HEK293 (cell line): Measurements from ENCODE around the gene DPF3.

ENCODE experiments used
- CTCF ChIA-PET: fragments of 350-600 bp; formaldehyde crosslinking; extraction: SDS; loops from one replicate; lab custom pipeline; 2021; ENCODE audit warnings: antibody characterized with exemption; lab: Yijun Ruan, JAX
- POLR2A ChIA-PET: fragments of 300-600 bp; formaldehyde crosslinking; extraction: SDS; loops from one replicate; lab custom pipeline; 2020; ENCODE audit warnings: antibody characterized with exemption, inconsistent platforms; lab: Yijun Ruan, JAX
- H3K27ac ChIP-seq: fragments of 200-500 bp; sonication (Bioruptor generic); 2 replicates; pipeline ENCODE4 v1.5.1; 2014; ENCODE audit warnings: low read depth, low read length, control low read depth, inconsistent platforms; ENCODE audit errors: extremely low read depth
- H3K36me3 ChIP-seq, 2 experiments: fragments of 200-500 bp in 1 of 2; sonication (Bioruptor generic) in 1 of 2; 1 replicate in 1 of 2; 2 replicates in 1 of 2; pipeline ENCODE4 v1.5.1; 2014 to 2017; ENCODE audit warnings: inconsistent platforms in 2 of 2, low read length in 2 of 2; ENCODE audit not compliant: control insufficient read depth in 2 of 2, insufficient read depth in 1 of 2
- H3K4me1 ChIP-seq: fragments of 200-500 bp; sonication (Bioruptor generic); 2 replicates; pipeline ENCODE4 v1.5.1; 2014; ENCODE audit warnings: mild to moderate bottlenecking, low read length, inconsistent platforms; ENCODE audit not compliant: control insufficient read depth, insufficient read depth
- H3K4me3 ChIP-seq: 2 replicates; pipeline ENCODE4 v1.5.1; 2011; ENCODE audit warnings: low read depth, mild to moderate bottlenecking, control low read depth, low read length, moderate library complexity
- H3K9me3 ChIP-seq: fragments of 200-500 bp; sonication (Bioruptor generic); 2 replicates; pipeline ENCODE4 v1.5.1; 2014; ENCODE audit warnings: low read depth, low read length, inconsistent platforms; ENCODE audit not compliant: control insufficient read depth, insufficient read depth
- KLF17 ChIP-seq: fragments of 450-650 bp; formaldehyde crosslinking; IDR thresholded peaks from 2 replicates; pipeline ENCODE4 v1.5.1; 2016; ENCODE audit warnings: missing biosample characterization, missing genetic modification characterization
- KLF7 ChIP-seq: fragments of 450-650 bp; formaldehyde crosslinking; IDR thresholded peaks from 2 replicates; pipeline ENCODE4 v1.5.1; 2016; ENCODE audit warnings: missing biosample characterization, missing genetic modification characterization, borderline replicate concordance
- SCRT1 ChIP-seq: fragments of 450-650 bp; formaldehyde crosslinking; IDR thresholded peaks from 2 replicates; pipeline ENCODE4 v1.5.1; 2016; ENCODE audit warnings: missing biosample characterization, missing genetic modification characterization, borderline replicate concordance
- SP2 ChIP-seq: fragments of 450-650 bp; formaldehyde crosslinking; IDR thresholded peaks from 2 replicates; pipeline ENCODE4 v1.5.1; 2016; ENCODE audit warnings: missing biosample characterization, missing genetic modification characterization
- SP3 ChIP-seq: fragments of 450-650 bp; formaldehyde crosslinking; IDR thresholded peaks from 2 replicates; pipeline ENCODE4 v1.5.1; 2016; ENCODE audit warnings: missing biosample characterization, missing genetic modification characterization
- YY1 ChIP-seq: fragments of 450-650 bp; formaldehyde crosslinking; IDR thresholded peaks from 2 replicates; pipeline ENCODE4 v1.5.1; 2018; ENCODE audit warnings: missing biosample characterization, missing genetic modification characterization
- ZBTB49 ChIP-seq: fragments of 450-650 bp; formaldehyde crosslinking; IDR thresholded peaks from 2 replicates; pipeline ENCODE4 v1.5.1; 2016; ENCODE audit warnings: missing biosample characterization, missing genetic modification characterization, low read depth
- ZEB2 ChIP-seq: fragments of 450-650 bp; formaldehyde crosslinking; IDR thresholded peaks from 2 replicates; pipeline ENCODE4 v1.5.1; 2016; ENCODE audit warnings: missing biosample characterization, missing genetic modification characterization
- ZNF274 ChIP-seq, 2 experiments: fragments of 200-500 bp in 1 of 2; fragments of 450-650 bp in 1 of 2; sonication (Bioruptor generic) in 1 of 2; formaldehyde crosslinking in 1 of 2; IDR thresholded peaks; 2 replicates each; pipeline versions ENCODE4 v1.5.1 to v1.6.1; 2014 to 2016; ENCODE audit warnings: borderline replicate concordance in 1 of 2, inconsistent platforms in 1 of 2, low read length in 1 of 2, missing biosample characterization in 1 of 2, missing genetic modification characterization in 1 of 2
- ZNF280C ChIP-seq: fragments of 450-650 bp; formaldehyde crosslinking; IDR thresholded peaks from 2 replicates; pipeline ENCODE4 v1.5.1; 2016; ENCODE audit warnings: missing biosample characterization, missing genetic modification characterization
- ZNF350 ChIP-seq: fragments of 450-650 bp; formaldehyde crosslinking; IDR thresholded peaks from 2 replicates; pipeline ENCODE4 v1.5.0; 2017; ENCODE audit warnings: missing biosample characterization, mild to moderate bottlenecking, missing genetic modification characterization
- ZNF449 ChIP-seq: fragments of 450-650 bp; formaldehyde crosslinking; IDR thresholded peaks from 2 replicates; pipeline ENCODE4 v1.5.1; 2017; ENCODE audit warnings: missing biosample characterization, mild to moderate bottlenecking, missing genetic modification characterization, moderate library complexity
- ZNF48 ChIP-seq: fragments of 450-650 bp; formaldehyde crosslinking; IDR thresholded peaks from 2 replicates; pipeline ENCODE4 v1.5.1; 2016; ENCODE audit warnings: missing biosample characterization, missing genetic modification characterization
- ZNF488 ChIP-seq: fragments of 450-650 bp; formaldehyde crosslinking; IDR thresholded peaks from 2 replicates; pipeline ENCODE4 v1.5.1; 2016; ENCODE audit warnings: missing biosample characterization, missing genetic modification characterization
- ZNF510 ChIP-seq: fragments of 450-650 bp; formaldehyde crosslinking; IDR thresholded peaks from 2 replicates; pipeline ENCODE4 v1.5.1; 2018; ENCODE audit warnings: mild to moderate bottlenecking, missing genetic modification characterization, missing biosample characterization; ENCODE audit not compliant: insufficient replicate concordance
- ZNF530 ChIP-seq: fragments of 450-650 bp; formaldehyde crosslinking; IDR thresholded peaks from 2 replicates; pipeline ENCODE4 v1.5.1; 2016; ENCODE audit warnings: low read depth, missing biosample characterization, missing genetic modification characterization
- ZNF548 ChIP-seq: fragments of 450-650 bp; formaldehyde crosslinking; IDR thresholded peaks from 2 replicates; pipeline ENCODE4 v1.5.1; 2016; ENCODE audit warnings: missing biosample characterization, missing genetic modification characterization
- ZNF549 ChIP-seq: fragments of 450-650 bp; IDR thresholded peaks from 2 replicates; pipeline ENCODE4 v1.5.1; 2018; ENCODE audit warnings: missing biosample characterization, missing genetic modification characterization, mild to moderate bottlenecking, inconsistent platforms, moderate library complexity
- ZNF629 ChIP-seq: fragments of 450-650 bp; formaldehyde crosslinking; IDR thresholded peaks from 2 replicates; pipeline ENCODE4 v1.5.1; 2017; ENCODE audit warnings: missing biosample characterization, missing genetic modification characterization
- ZNF777 ChIP-seq: fragments of 450-650 bp; formaldehyde crosslinking; IDR thresholded peaks from 2 replicates; pipeline ENCODE4 v1.5.1; 2017; ENCODE audit warnings: missing biosample characterization, missing genetic modification characterization, borderline replicate concordance
- ZNF791 ChIP-seq: fragments of 450-650 bp; formaldehyde crosslinking; IDR thresholded peaks from 2 replicates; pipeline ENCODE4 v1.5.1; 2016; ENCODE audit warnings: missing biosample characterization, missing genetic modification characterization
- ZNF837 ChIP-seq: fragments of 450-650 bp; formaldehyde crosslinking; IDR thresholded peaks from 2 replicates; pipeline ENCODE4 v1.5.1; 2016; ENCODE audit warnings: missing biosample characterization, missing genetic modification characterization
- TF ChIP-seq, protein P1 (sequence below): fragments of 450-650 bp; formaldehyde crosslinking; IDR thresholded peaks from 2 replicates; pipeline ENCODE4 v1.5.1; 2016; ENCODE audit warnings: missing biosample characterization, missing genetic modification characterization, borderline replicate concordance

The DPF3 gene

GRCh38 chr14:72625689-72626088, 268.2 kb downstream of the DPF3 start:
- POLR2A ChIA-PET = no interaction called here
- Histone ChIP-seq H3K4me3 (no peak overlapping the region), H3K27ac (no peak overlapping the region), H3K36me3 (no peaks in the 10 kb centered on the region), H3K4me1 (no peaks in the 10 kb centered on the region), H3K9me3 (no peaks in the 10 kb centered on the region)
- CTCF ChIA-PET = no interaction called here
- TF ChIP-seq ZNF280C (no peak), ZNF48 (tag by site-specific recombination) (no peak), ZNF548 (tag by site-specific recombination) (no peak), ZNF549 (tag by site-specific recombination) (no peak), ZNF530 (tag by site-specific recombination) (no peak), ZNF837 (tag by site-specific recombination) (no peak), ZEB2 (tag by site-specific recombination) (no peak), ZNF777 (tag by site-specific recombination) (no peak), KLF17 (tag by site-specific recombination) (no peak), ZNF510 (tag by site-specific recombination) (no peak), SP2 (tag by site-specific recombination) (no peak), SP3 (tag by site-specific recombination) (no peak), ZNF629 (tag by site-specific recombination) (no peak), KLF7 (tag by site-specific recombination) (no peak), SCRT1 (no peak)
- TF ChIP-seq, protein P1, sequence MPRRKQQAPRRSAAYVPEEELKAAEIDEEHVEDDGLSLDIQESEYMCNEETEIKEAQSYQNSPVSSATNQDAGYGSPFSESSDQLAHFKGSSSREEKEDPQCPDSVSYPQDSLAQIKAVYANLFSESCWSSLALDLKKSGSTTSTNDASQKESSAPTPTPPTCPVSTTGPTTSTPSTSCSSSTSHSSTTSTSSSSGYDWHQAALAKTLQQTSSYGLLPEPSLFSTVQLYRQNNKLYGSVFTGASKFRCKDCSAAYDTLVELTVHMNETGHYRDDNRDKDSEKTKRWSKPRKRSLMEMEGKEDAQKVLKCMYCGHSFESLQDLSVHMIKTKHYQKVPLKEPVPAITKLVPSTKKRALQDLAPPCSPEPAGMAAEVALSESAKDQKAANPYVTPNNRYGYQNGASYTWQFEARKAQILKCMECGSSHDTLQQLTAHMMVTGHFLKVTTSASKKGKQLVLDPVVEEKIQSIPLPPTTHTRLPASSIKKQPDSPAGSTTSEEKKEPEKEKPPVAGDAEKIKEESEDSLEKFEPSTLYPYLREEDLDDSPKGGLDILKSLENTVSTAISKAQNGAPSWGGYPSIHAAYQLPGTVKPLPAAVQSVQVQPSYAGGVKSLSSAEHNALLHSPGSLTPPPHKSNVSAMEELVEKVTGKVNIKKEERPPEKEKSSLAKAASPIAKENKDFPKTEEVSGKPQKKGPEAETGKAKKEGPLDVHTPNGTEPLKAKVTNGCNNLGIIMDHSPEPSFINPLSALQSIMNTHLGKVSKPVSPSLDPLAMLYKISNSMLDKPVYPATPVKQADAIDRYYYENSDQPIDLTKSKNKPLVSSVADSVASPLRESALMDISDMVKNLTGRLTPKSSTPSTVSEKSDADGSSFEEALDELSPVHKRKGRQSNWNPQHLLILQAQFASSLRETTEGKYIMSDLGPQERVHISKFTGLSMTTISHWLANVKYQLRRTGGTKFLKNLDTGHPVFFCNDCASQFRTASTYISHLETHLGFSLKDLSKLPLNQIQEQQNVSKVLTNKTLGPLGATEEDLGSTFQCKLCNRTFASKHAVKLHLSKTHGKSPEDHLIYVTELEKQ (tag by site-specific recombination) = no peak

GRCh38 chr14:72621387-72622065, 272.4 kb downstream of the DPF3 start:
- H3K4me1 ChIP-seq = no peaks in the 10 kb centered on the region
- no peak overlapping the region for H3K4me3 ChIP-seq
- no peaks in the 10 kb centered on the region for H3K9me3 ChIP-seq
- POLR2A ChIA-PET = no interaction called here
- CTCF ChIA-PET = interaction anchor here (0.6 kb wide), 1 partner anchor 282 kb away, joined by 7 read pairs; no protein-coding TSS in a partner anchor
- no peak overlapping the region for H3K27ac ChIP-seq
- H3K36me3 ChIP-seq = no peaks in the 10 kb centered on the region
- TF ChIP-seq ZNF791 (tag by site-specific recombination) = no peak
- no peak for TF ChIP-seq YY1
- no peak for TF ChIP-seq ZNF350 (tag by site-specific recombination)
- TF ChIP-seq ZNF488 = no peak
- TF ChIP-seq ZNF449 (tag by site-specific recombination) = no peak
- TF ChIP-seq ZNF274 (IDR thresholded peaks at IDR 0.05; ENCODE audit: low read length) = no peak
- TF ChIP-seq ZNF274 (tag by site-specific recombination; IDR thresholded peaks at IDR 0.05; ENCODE audit: borderline replicate concordance) = no peak
- TF ChIP-seq ZBTB49 (tag by site-specific recombination) = no peak
